Hindlimb muscle (tissue), 1 donor: ENCODE results near the gene IMPA2. TPM values are rescaled to one million over a fixed set of nuclear protein-coding genes. Genes with fewer than 3 reads are reported as not detected.
"Not testable (repeated sequence)": the region's sequence is repeated elsewhere in the genome, so short reads cannot be mapped to it uniquely, and the experiment has no call there.

Experiments used
- DNase-seq: peaks from one replicate; pipeline ENCODE4 v3.0.0-alpha.2; 2013
- polyA plus RNA-seq: library from polyadenylated mRNA; unstranded; fragments of 120-200 nt; gene quantifications from one replicate; pipeline ENCODE4 v1.2.1, GENCODE V29; 2013; ENCODE audit not compliant: insufficient read length

IMPA2 gene
- 25.3 TPM for polyA plus RNA-seq

DNA sequence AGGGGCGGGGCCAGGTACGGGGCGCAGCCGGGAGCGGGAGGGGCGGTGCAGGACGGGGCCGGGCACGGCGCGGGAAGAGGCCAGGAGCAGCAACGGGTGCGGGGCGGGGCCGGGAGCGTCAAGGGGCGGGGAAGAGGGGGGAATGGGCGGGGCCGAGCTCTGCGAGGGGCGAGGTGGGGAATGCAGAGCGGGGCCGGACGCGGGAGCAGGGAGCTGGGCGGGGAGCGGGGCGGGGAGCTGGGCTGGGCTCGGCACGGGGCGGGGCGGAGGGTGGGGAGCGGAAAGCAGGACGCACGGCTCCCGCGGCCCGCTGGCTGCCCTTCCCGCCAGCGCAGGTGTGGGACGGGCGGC, at the start of gene IMPA2:
IMPA2 (plus strand) TSS at position 316 of the 351 bp plus-strand sequence. CDS start 163 bp downstream, outside the sequence.
- DNase-seq, result no peak

DNA sequence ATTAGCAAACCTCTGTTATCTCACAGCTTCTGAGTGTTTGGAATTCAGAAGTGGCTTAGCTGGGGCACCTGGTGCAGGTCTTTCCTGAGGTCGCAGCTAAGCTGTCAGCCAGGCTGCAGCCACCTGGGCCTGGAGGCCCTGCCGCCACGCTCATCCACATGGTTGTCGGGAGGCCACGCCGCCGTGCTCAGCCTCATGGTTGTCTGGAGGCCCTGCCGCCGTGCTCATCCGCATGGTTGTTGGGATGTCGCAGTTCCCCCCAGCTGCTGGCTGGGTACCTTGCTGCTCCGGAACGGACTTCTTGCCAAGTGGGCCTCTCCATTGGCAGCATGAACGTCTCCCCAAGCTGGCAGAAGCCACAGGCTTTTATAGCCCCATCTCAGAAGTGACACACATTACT, 48.9 kb upstream of the IMPA2 start:
- no peak for DNase-seq

DNA sequence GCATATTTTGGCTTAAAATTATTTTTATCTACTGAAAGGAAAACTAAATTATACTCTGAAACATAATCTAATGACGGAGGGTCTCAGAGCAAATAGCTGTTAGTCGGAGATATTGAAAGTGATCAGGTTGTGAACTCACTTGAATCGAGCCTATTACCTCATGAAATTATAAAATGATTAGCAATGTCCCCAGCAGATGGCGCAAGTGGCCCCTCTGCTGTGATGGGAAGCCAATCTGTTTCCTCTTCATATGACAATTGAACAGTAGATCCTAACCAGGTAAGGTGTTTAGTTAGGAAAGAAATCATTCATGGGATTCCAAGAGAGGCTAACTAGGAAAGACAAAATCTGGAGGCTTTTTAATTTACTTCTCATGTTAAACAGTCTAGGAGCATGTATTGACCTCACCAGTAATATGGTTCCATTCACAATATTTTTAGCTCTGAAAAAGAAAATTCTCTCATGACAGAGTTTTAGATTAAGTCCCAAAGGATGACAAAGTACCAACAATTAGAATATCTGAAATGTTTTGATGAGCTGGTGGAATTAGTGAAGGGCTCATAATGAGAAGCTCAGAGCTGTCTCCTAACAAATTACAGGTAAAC, 43.3 kb upstream of the IMPA2 start:
- DNase-seq, result peak; percentile 77

DNA sequence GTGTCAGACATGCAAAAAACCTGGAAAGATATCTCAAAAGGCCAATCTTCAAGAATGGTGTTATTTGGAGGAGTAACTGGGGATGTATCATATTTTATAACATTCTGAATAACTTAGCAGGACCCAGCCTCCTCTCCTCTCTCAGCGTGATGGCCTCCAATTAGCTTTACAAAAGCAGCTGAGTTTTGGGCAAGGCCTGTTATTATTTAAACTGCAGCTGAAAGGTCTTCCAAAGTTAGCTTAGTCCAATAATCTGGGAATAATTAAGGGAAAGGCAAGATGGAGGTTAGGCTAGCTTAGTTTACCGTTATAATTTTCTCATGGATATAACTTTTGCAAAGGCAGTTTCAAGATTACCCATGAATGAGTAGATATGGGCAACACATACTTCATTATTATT, 40.4 kb upstream of the IMPA2 start:
- no peak for DNase-seq

DNA sequence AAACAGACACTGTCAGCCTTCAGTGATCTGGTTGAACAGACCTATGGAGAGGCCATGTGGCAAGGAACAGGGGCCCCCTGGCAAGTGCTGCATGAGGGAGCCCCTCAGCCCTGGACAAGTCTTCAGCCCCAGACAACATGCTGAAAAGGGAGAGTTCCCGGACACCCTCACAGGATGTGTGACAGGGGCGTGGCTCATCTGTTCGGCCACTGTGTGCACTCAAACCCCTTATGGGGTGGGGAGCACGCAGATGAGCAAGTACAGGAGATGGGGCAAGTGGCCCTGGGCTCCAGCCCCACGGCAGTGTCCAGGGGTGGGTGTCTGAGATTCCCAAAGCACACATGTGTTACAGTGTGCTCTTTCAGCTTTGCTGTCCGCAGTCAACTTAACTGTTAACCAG, 37.8 kb upstream of the IMPA2 start:
- no peak for DNase-seq

DNA sequence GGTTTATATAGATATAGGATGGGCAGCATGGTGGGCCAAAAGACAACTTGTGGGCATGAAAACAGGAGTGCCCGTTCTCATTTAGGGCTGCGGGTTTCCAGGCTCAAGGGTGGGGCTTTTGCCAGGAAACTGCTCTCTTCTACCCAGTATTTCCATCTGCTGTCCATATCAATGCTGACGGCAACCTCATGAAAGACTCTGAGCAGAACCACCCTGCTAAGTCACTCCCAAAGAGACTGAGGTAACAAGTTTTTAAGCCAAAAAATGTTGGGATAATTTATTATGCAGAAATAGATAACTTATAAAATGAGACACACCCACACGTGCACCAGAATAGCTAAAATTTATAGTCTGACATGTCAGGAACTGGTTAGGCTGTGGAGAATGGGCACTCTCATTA, 37.1 kb upstream of the IMPA2 start:
- DNase-seq, result no peak

DNA sequence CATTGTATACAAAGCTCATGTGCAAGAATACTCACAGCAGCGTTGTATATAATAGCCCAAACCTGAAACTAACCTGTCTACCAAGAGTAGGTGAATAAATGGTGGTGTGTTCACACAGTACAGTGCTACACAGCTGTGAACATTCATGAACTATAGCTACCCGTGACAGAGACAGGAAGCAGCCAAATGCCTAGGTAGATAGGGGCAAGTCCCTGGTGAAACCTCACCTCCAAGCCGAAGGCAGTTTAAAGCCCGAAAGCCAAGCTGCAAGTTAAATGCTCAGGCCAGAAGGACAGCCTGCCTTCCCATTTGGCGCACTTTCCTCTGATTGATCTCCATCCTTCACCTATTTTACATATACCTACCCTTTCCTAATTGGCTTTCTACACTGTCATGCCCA, 36.5 kb upstream of the IMPA2 start:
- DNase-seq, result no peak

DNA sequence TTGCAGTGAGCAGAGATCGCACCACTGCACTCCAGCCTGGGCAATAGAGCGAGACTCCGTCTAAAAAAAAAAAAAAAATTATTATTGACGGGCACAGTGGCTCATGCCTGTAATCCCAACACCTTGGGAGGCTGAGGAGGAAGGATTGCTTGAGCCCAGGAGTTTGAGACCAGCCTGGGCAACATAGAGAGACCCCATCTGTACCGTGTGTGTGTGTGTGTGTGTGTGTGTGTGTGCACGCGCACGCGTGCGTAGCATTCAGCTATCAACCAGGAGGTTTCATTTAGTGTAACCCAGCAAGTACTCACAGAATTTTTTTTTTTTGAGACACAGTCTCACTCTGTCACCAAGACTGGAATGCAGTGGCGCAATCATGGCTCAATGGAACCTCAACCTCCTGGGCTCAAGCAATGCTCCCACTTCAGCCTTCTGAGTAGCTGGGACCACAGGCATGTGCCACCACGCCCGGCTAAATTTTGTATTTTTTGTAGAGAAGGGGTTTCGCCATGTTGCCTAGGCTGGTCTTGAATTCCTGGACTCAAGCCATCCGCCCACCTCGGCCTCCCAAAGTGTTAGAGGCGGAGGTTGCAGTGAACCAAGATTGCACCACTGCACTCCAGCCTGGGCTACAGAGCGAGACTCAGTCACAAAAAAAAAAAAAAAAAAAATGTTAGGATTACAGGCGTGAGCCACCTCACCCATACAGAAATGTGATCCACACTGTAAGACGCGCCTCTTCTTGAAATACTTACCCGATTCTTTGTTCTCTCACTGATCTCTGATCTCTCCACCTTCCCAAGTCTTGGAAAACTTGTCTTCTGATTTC, 35.3 kb upstream of the IMPA2 start:
- DNase-seq, result not testable (repeated sequence)

DNA sequence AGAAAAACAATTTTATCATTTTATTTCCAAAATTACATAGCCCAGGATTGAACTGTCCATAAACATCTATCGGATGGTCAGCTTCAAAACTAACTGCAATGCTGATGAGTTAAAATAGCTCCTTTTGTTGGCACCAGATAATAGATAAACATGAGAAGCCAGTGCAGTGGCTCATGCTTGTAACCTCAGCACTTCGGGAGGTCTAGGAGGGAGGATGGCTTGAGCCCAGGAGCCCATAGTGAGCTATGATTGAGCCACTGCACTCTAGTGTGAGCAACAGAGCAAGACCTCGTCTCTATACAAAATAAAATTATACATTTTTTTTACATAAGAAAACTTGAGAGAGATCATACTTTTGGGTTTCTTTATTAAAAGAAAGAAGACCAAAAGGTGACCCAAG, 34.6 kb upstream of the IMPA2 start:
- DNase-seq, result no peak

DNA sequence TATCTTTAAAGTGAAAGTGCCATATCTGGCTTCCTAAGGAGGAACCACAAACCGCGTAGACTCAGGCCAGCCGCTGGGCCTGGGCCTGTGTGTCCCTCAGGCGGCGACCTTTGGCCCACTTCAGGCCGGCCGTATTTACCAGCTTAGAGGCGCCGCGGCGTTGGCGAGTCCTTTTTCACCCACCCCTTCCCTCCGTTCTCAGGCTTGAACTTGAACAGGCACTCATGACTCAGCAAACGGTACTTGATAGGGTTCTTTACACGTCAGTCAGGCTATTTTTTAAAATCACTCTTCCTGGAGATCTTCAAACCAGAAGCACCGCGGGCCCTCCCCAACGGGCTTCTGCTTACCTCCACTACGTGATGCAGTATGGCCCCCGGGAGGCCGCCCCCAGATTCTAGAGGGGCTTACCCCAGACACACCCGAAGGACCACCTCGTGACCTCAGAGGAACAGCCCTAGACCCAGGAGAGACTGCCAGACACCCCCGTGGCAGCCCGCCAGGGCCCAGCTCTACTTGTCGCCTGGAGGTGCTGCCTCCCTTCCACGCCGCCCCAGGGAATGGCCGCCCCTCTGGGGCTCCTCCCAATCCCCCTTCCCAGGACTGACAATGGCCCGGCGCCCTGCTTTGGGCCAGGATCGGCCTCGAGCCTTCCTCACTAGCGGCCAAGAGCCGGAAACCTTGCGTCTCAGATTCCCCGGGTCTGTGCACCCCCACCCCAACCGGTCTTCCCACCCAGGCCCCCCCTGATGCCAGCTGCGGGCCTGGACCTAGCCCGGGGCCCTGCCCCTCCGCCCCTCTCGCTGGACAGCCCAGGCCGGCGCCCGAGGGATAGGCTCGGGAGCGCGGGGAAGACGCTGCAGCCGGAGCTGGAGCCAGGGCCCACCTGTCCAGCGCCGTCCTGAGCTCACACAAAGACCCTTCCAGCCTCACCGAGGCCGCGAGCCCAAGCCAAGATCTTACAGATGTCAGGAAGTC, 33.8 kb upstream of the IMPA2 start:
- DNase-seq, result peak; percentile 85

DNA sequence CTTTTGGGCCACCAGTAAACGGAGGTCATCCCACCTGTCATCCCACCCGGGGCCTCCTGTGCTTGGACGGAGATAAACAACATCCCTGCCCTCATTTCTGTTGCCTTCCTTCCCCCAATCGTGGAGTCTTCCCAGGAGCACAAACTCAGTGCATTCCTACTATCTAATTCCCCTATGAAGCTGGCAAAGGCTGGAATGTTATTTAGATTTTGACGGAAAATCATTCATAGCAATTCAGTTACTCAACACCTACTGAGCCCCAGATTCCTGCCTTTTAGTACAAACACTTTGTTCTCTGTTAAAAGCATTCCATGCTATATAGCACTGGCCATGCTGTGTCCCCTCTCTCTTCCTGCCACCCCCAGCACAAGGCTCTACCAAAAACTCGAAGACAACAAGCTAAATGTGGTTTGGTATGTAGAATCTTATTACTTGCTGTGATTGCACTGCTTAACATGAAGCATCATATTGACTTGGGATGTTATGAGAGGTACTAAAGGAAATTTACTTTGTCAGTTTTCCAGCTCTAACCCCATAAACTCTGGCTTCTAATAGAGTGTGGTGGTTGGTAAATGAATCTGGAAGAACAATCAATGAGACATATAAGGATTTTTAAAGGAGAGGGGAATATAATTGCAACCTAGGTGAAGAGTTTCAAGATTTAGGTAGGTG, 32.3 kb upstream of the IMPA2 start:
- no peak for DNase-seq

DNA sequence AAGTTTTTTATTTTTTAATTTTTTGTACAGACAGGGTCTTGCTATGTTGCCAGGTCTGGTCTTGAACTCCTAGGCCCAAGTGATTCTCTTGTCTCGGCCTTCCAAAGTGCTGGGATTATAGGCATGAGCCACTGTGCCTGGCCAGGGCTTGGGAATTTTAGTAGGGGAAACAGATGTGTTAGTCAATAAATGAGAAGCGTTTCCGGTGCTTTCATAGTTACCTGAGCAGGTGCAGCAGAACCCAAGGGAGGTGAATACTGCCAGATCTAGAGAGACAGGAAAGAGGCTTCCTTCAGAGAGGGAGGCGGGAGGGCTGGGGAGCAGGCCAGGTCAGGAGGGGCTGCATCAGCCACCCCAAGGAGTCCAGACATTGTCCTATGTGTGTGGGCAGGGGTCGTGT, 30.5 kb upstream of the IMPA2 start:
- no peak for DNase-seq

DNA sequence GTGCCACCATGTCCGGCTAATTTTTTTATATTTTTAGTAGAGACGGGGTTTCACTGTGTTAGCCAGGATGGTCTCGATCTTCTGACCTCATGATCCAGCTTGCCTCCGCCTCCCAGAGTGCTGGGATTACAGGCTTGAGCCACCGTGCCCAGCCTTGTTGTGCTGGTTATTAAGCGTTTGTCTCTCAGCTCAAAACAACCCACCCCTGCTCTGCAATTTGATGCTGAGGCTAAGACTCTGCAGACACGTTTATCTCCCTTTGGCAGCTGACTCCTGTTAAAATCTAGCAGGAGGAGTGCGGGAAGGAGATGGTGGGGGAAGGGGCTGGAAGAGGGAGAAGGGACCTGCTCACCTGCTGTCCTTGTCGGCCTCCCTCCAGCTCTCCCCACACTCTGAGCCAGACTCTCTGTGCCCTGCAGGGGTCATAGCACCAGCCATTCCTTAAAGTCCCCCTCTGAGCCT, 29.9 kb upstream of the IMPA2 start:
- peak; percentile 23 for DNase-seq

DNA sequence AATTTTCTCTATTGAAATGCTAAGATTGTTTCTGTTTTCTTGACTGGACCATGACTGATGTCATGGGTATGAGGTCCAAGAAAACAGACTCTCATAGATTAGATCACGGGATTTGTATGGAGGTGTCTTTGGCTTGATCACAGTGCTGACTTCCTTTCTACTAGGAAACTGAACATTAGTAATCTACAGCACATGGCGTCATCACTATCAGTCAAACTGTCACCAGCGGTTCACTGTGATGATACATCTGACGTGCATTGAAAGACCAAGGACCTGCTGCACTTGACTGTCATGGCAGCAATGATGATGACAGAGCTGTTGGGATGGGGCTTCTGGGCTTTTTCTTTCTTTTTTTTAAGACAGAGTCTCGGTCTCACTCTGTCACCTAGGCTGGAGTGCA, 28.2 kb upstream of the IMPA2 start:
- no peak for DNase-seq

DNA sequence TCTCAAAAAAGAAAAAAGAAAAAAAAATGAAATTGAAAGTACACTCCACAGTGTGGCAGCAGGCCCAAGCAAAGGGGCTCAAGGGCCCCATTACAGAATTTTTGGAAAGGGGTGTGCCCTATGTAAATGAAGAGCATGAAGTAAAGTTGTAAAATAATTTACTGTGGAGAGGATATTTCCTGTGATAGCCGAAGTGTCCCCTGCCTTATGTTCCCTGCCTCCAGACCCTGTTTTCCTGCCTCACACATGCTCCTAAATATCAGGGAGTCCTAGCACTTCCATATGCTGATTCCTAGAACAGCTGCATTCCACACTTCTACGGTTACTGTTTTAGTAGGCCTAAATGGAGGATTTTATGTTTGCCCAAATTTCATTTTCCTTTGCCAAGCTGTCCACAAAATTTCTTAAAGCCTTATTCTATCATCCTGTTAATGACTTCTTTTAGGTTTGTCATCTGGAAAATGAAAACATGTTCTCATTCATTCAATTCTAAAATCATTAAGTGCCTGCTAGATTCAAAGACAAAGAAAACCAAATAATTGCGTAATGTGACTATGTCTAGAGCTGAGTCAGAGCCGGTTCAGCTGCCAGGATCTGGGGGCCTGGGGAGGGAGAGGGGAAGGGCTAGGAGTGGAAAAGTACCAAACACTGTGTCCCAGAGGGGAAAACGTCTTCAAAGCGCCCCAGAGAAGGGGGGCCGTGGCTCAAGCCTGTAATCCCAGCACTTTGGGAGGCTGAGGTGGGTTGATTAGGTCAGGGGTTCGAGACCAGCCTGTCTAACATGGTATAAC, 25.9 kb upstream of the IMPA2 start:
- peak; percentile 86 for DNase-seq

DNA sequence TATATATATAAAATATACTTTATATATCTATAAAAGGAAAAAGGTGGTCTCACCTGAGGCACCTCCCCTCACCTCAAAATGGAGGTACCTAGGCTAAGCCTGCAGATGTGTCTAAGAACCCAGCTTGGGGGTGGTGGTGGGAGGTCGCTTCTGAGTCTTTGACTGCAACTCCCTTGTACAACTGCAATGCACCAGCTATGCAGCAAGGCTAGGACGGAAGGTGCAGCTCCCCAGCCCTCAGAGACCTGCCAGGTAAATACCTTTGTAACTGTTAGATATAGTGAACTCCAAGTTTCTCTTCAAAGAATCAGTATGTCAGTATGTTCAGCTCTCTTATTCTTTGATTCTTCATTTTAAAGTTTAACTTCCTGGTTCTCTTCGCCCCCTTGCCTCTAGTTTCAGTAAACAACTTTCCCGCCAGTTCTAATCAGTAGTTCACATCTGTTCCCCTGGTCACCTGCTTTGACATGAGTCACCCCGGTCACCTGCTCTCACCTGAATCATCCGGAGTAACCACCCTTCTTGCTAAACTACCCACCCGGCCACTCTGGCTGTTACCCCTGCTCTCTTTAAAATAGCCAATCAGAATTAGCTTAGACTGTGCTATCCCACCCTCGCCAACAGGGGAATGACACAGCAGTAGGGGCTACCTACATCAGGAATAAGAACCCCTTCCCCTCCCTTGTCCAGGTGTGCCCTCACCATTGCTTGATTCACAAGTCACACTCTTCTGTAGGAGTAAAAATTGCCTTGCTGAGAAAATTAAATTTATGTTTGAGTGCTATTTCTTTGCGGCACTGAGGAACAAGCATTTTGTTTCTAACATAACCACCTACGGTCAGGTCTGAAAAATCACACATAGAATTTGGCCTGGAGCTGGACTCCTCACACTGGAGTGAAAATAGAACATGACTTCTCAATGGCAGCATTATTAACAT, 24.7 kb upstream of the IMPA2 start:
- DNase-seq, result no peak

DNA sequence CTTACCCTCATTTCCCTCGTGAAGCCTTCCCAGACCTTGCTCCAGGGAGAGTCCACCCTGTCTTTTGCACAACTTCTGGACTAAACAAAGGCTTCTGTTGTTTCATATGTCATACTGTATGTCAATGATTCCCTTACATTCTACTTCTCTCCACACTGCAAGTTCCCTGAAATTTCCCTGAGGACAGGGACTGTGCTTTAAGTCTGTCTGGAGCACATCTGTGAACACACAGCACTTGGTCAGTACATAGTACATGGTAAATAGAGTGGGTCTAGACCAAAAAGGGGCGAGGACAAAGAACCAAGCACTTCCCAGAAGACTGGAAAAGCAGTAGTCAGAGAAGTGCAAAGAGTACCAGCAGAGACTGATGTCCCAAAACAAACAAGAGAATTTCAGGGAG, 23.7 kb upstream of the IMPA2 start:
- no peak for DNase-seq

DNA sequence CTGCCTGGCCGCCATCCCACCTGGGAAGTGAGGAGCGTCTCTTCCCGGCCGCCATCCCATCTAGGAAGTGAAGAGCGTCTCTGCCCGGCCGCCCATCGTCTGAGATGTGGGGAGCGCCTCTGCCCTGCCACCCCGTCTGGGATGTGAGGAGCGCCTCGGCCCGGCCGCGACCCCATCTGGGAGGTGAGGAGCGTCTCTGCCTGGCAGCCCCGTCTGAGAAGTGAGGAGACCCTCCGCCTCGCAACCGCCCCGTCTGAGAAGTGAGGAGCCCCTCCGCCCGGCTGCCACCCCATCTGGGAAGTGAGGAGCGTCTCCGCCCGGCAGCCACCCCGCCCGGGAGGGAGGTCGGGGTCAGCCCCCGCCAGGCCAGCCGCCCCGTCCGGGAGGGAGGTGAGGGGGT, 21.7 kb upstream of the IMPA2 start:
- not testable (repeated sequence) for DNase-seq

DNA sequence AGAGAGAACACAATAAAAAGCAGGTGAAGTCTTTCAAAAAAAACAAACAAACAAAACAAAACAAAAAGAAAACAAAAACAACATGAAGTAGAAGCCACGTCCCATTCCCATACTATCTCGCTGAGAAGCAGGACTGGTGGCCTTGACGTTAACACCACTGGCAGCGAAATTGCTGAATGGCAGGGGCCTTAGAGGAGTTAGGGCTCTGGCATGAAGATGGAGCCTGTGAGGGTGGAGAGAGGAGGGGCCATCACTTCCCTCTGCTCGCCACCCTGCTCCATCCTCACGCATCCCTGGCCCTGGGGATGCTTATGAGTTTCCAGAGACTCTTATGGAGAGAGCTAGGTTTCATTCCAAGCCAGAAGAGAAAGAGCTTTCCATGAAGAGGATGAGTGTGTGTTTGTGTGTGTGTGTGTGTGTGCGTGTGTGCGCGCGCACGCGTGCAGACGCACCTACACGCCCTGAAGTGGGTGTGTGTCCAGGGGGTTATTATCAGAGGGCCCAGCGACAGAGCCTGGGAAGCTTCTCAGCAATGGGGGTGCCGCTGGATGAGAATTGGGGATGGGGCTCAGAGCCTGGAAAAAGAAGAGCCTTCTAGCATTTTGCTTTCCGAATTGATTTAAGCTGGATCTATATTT, 20.4 kb upstream of the IMPA2 start:
- DNase-seq, result no peak

DNA sequence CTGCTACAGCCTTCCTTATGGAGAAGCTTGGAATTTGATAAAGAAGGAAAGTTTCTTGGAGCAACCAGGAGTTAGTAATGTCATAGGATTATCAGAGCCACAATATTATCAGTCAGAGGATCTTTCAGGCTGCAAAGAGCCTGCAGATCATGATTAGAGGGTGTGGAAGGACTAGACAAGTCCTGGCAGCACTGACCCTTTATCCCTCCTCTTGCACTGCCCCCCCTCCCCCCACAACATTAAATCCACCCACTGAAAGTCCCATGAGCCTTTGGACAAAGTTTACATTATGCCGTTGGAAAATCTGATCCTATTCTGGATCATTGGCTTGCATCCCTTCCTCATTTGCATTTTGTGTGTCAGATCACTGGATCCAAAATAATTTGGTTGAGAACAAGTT, 18.7 kb upstream of the IMPA2 start:
- DNase-seq, result peak; percentile 28
